ENCODE measurements around the gene MLLT1.

- no peak for TF ChIP-seq CTCF (IDR thresholded peaks at IDR 0.05; ENCODE audit: insufficient read depth, low read length, poor library complexity, severe bottlenecking)
- no peak for TF ChIP-seq EZH2phosphoT487 (conservative IDR thresholded peaks at IDR 0.05; ENCODE audit: low read length)
Observed at GRCh38 chr19:6209233-6209632, 70.5 kb downstream of the MLLT1 start.
